Fibroblast of peridontal ligament (primary cell): Measurements from ENCODE around the gene IFFO2.

Source experiments
- DNase-seq: peaks from one replicate; pipeline ENCODE4 v3.0.0-alpha.2; 2010; ENCODE audit errors: extremely low read depth

Gene IFFO2

GRCh38 chr1:18936814-18937481 is 19.5 kb downstream of the IFFO2 start:
- no peak for DNase-seq

- DNase-seq, result no peak
Observed at GRCh38 chr1:18936471-18936813, 20.0 kb downstream of the IFFO2 start.

- DNase-seq, result no peak
Observed at GRCh38 chr1:18934205-18935000, 22.1 kb downstream of the IFFO2 start.

GRCh38 chr1:18932879-18933278 is 23.6 kb downstream of the IFFO2 start:
- no peak for DNase-seq

- DNase-seq, result no peak
Observed at GRCh38 chr1:18932387-18932786, 24.1 kb downstream of the IFFO2 start.

- DNase-seq, result no peak
Observed at GRCh38 chr1:18931730-18932129, 24.7 kb downstream of the IFFO2 start.

- peak; percentile 79 for DNase-seq
Observed at GRCh38 chr1:18929686-18930085, 26.8 kb downstream of the IFFO2 start.

GRCh38 chr1:18928985-18929384 is 27.5 kb downstream of the IFFO2 start:
- DNase-seq, result no peak

GRCh38 chr1:18928406-18928805 is 28.1 kb downstream of the IFFO2 start:
- DNase-seq, result no peak

GRCh38 chr1:18927654-18928272 is 28.7 kb downstream of the IFFO2 start:
- DNase-seq, result no peak

GRCh38 chr1:18927082-18927653 is 29.3 kb downstream of the IFFO2 start:
- no peak for DNase-seq

- DNase-seq, result peak; percentile 78
Observed at GRCh38 chr1:18926315-18927081, 30.0 kb downstream of the IFFO2 start.

GRCh38 chr1:18925279-18925678 is 31.2 kb downstream of the IFFO2 start:
- no peak for DNase-seq

- DNase-seq, result peak; percentile 47
Observed at GRCh38 chr1:18924221-18924691, 32.2 kb downstream of the IFFO2 start.

- DNase-seq, result no peak
Observed at GRCh38 chr1:18923756-18924211, 32.7 kb downstream of the IFFO2 start.

GRCh38 chr1:18922848-18923755 is 33.4 kb downstream of the IFFO2 start:
- no peak for DNase-seq

- DNase-seq, result peak; percentile 93
Observed at GRCh38 chr1:18922319-18922726, 34.2 kb downstream of the IFFO2 start.

GRCh38 chr1:18921516-18922251 is 34.8 kb downstream of the IFFO2 start:
- no peak for DNase-seq

- DNase-seq, result no peak
Observed at GRCh38 chr1:18920931-18921330, 35.5 kb downstream of the IFFO2 start.

- no peak for DNase-seq
Observed at GRCh38 chr1:18919956-18920355, 36.5 kb downstream of the IFFO2 start.
